HK-2 (cell line): ENCODE results near the gene NECTIN2.
A peak's percentile ranks its signal among the peaks of the same experiment; 100 is the strongest.

Source experiments
- DNase-seq: peaks from one replicate; pipeline ENCODE4 v3.0.0-alpha.2; 2018; ENCODE audit not compliant: unreplicated experiment

NECTIN2 gene

GRCh38 chr19:44845612-44846454 lies at the start of gene NECTIN2:
NECTIN2 (plus strand) TSS chr19:44846297; CDS start chr19:44846526, 229 bp downstream.
- peak; percentile 100 for DNase-seq

DNA sequence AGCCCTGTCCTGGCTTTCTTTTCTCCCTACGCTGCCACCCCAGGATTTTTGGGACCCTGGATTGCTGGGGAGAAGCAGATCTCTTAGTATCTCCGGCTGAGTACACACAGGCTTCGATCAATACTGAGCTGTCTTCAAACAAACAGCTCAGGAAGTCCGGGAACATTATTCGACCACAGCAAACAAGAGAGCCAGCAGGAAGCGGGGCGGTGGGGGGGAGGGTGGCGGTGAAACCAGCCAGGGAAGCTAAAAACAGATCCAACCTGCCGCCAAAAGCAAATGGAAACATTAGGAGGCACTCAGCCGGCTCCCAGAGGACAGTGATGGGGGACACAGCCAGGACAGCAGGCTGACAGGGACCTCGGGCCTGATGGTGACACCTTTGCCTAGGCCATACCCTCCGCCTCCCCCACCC lies 49.4 kb upstream of the NECTIN2 start:
- no peak for DNase-seq

DNA sequence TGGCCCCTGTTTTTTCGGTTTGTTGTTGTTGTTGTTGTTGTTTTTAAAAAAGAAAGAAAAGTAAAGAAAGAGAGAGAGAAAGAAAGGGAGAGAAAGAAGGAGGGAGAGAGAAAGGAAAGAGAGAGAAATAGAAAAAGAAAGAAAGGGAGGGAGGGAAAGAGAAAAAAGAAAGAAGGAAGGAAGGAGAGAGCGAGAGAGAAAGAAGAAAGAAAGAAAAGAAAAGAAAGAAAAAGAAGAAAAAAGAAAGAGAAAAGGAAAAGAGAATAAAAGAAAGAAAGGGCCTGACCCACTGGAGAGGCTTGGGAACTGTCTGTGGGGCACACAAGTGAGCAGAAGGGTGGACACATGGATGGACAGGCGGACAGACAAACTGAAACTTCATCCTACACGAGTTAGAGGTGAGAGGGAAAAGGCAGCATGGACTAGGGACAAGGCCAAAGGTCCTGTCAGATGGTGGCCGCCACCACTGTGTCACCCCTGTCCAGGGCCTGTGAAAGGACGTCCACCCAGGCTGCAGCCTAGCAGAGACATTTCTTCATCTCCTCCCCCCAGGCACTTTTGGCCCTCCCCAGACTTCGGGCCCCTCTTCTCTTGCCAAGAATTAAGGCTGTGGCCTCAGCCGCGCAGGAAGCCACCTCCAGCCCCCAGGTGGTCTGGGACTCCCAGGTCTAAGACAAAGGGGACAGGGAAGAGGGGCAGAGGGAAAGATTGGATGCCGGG lies 46.3 kb upstream of the NECTIN2 start:
- DNase-seq: no peak

DNA sequence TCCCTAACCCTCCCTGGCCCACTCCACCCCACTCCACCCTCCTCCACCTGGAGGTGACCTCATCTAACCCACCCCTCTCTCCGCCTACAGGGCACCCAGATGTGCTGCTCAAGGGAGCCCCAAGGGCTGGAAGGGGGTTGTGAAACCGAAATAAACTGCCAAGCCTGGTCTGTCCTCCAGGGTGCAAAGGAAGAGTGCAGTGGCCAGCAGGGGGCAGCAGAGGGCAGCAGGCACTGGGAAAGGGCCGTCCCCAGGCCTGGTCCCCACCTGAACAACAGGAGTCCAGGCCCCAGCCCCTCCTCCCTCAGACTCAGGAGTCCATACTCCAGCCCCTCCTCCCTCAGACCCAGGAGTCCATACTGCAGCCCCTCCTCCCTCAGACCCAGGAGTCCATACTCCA lies 45.6 kb upstream of the NECTIN2 start:
- DNase-seq: peak; percentile 82

DNA sequence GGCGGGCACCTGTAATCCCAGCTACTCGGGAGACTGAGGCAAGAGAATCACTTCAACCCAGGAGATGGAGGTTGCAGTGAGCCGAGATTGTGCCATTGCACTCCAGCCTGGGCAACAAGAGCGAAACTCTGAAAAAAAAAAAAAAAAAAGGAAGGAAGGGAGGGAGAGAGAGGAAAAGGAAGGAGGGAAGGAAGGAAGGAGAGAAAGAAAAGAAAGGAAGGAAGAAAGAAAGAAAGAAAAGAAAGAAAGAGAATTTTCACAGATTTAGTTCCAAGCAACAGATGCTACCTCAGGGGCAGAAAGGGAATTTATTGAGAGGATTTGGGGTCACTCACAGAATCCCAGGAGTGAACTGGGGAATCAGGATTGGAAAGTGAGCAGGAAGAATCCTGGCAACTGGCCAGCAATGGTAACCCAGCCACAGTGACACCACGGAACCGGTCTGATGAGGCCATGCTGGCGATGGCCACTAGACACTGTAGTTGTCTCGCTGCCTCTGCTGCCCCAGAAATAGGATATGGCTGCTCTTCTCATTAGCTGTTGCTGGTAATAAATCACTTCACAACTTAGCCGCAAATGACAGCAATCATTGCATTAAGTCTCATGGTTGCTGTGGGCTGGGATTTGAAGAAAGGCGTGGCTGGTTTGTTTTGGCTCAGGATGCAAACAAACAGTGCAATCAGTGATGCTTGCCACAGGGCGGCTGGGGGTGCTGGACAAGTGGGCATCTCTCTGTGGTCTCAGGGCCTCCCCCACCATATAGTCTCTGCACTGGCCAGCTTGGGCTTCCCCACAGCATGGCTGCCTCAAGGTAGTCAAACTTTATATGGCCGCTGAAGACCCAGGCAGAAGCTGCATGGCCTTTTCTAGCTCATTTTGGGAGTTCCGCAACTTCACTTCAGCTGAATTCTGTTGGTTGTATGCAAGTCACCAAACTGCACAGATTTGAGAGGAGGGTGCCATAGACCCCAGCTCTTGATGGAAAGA lies 42.4 kb upstream of the NECTIN2 start:
- DNase-seq: no peak

DNA sequence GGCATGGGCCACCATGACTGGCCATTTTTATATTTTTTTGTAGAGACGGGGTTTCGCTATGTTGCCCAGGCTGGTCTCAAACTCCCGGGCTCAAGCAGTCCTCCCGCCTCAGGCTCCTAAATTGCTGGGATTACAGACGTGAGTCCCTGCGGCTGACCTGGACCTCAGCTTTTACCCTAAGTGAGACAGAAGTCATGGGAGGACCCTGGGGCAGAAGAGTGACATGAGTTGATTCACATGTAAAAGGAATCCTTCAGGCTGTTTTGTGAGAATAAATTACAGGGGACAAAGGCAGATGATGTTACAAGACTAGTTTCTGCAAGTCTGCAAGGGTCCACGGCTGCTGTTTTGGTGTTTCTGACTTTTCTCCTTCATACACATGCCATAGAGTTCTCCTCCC lies 39.8 kb upstream of the NECTIN2 start:
- no peak for DNase-seq

DNA sequence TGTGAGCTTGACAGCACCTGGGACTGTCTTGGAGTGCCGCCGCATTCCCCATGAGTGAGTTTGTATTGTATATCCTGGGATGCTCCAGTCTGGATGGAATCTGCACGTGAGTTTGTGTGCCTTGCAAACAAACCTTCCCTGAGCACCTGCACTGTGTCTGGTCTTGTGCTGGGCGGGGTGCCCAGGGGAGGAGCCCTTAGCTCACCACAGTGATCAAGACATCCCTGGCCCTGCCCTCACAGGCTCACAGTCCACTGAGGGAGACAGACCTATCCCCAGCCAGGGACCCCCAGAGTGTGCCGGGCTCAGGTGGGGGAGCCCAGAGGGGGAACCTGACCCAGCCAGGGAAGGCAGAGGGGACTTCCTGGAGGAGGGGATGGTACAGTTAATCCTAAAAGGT lies 38.9 kb upstream of the NECTIN2 start:
- no peak for DNase-seq

- DNase-seq: peak; percentile 67
These were observed 38.2 kb upstream of the NECTIN2 start for GRCh38 chr19:44807652-44808462.

DNA sequence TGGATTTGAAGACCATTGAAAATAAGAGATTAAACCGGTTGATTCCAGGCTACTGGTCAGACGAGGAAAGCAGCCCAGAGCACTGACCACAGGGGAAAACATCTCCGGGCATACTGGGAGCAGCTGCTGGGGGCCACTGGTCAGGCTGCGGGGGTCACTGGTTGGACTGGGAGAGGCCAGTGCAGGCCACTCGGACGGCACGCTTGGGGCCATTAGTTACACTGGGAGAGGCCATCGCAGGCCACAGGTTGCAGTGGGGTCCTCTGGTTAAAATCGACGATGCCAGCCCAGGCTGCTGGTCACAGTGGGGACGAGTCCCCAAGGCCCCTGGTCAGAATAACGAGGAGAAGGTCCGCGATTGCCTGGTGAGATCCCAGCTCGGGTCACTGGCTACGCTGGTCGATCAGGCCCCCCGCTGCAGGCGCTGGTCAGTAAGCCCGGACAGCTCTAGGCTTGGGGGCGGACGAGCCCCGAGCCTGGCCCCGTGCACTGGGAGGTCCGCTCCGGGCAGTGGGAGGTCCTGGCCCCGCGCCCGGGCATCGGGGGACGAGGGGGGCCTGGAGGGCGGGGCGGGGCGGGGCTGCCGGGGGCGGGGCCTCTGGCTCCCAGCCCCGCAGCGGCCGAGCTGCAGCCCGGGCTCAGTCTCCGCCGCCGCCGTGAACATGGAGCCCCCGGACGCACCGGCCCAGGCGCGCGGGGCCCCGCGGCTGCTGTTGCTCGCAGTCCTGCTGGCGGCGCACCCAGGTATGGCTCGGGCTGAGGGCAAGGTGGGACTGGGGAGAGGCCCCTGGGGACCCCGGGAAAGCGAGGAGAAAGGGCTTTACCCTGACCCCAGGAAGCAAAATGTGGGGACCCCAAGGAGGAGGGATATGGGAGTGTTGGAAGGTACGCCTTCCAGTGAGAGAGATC lies 37.4 kb upstream of the NECTIN2 start, which contains the start of gene BCAM:
Gene BCAM, plus strand, starts transcription at position 641 of the 909 bp plus-strand sequence. Its CDS starts 22 bp downstream, at position 663.
- DNase-seq: peak; percentile 70

- DNase-seq: no peak
These were observed 36.4 kb upstream of the NECTIN2 start for GRCh38 chr19:44809577-44810233.

DNA sequence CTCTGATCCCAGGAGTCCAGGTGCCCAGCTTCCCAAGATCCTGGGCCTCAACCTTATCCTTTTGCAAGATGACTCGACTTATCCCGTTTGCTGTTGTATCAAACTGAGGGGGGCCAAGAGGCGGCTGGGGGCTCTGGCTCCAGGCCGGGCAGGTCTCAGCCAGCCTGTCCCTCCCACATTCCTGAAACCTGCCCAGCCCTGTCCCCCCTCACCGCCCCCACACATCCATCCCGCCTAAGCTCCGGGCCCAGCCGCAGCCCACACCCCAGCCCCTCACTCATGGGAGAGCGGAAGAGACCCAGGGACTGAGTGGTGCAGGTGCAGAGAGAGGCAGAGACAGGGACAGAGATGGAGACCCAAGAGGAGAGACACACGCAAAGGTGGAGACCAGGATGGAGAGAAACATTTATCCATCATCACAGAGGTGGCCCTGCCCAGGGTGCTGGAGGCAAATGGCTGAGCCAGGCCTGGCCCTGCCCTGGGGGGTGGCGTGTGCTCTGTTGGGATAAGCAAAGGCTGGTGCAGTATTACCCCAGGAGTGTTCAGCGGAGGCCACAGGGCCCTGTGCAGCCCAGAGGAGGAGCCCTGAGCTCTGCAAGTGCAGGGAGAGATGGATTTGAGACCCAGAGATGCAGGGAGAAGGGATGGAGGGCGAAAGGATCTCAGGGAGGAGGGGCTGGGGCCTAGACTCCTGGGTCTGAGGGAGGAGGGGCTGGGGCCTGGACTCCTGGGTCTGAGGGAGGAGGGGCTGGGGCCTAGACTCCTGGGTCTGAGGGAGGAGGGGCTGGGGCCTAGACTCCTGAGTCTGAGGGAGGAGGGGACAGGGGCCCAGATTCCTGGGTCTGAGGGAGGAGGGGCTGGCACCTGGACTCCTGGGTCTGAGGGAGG lies 35.6 kb upstream of the NECTIN2 start:
- no peak for DNase-seq

- DNase-seq: no peak
These were observed 35.0 kb upstream of the NECTIN2 start for GRCh38 chr19:44811122-44811419.

GRCh38 chr19:44812142-44812718 lies 33.9 kb upstream of the NECTIN2 start:
- no peak for DNase-seq

DNA sequence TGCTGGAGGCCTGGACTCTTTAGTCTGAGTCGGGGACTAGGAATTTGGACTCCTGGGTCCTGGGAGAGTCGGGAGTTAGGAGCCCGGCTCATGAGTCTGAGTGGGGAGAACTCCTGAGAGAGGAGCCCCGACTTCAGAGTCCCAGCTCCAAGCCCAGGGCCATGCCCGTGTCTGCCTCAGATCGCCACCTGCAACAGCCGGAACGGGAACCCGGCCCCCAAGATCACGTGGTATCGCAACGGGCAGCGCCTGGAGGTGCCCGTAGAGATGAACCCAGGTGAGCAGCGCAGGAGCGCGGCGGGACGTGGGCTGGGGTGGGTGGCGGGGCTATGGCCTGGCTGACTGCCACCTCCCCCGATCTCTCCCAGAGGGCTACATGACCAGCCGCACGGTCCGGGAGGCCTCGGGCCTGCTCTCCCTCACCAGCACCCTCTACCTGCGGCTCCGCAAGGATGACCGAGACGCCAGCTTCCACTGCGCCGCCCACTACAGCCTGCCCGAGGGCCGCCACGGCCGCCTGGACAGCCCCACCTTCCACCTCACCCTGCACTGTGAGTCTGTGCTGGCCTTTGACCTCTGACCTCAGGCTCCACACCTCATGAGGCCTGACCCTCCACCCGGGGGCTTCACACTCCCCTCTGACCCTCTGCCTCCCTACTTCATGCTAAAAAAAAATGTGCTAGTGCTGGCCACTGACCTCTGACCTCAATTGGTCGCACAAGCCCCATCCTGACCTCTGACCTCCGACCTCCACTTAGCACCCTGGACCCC lies 32.8 kb upstream of the NECTIN2 start:
- DNase-seq: no peak

DNA sequence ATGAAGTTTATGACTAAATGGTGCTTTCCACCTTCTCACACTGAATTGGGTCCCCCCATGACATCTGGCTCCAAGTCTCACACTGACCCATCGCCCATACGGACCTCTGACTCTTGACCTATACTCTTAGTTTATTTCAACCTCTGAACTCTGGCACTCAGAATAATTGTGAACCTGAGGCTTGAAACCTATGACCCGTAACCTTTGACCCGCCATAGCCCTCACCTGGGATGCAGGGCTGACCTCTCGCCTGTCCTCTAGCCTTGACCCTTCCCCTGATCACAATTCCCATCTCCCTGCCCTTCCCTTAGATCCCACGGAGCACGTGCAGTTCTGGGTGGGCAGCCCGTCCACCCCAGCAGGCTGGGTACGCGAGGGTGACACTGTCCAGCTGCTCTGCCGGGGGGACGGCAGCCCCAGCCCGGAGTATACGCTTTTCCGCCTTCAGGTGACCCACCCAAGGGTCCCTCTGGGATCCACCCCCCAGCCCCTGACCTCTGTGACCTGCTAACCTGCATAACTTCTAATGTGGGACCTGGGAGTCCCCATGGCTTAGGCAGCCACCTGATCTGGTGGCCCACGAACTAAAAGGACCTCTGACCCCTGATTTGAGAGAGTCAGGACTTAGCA lies 32.1 kb upstream of the NECTIN2 start:
- no peak for DNase-seq

DNA sequence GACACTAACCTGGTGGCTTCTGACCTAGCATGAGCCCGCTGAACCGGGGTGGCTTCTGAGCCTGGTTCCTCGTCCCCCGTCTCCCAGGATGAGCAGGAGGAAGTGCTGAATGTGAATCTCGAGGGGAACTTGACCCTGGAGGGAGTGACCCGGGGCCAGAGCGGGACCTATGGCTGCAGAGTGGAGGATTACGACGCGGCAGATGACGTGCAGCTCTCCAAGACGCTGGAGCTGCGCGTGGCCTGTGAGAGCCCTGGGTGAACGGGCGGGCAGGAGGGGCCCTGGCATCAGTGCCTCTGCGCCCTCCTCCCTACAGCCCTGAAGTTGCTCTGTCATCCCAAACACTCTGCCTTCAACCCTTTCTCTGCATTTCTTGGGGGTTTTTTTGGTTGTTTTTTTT lies 31.6 kb upstream of the NECTIN2 start:
- DNase-seq: no peak

- DNase-seq: no peak
These were observed 29.8 kb upstream of the NECTIN2 start for GRCh38 chr19:44816301-44816700.
